Measurements from ENCODE around the gene TPRX2.
"Not testable (repeated sequence)": the region's sequence is repeated elsewhere in the genome, so short reads cannot be mapped to it uniquely, and the experiment has no call there.

Gene TPRX2, protein sequence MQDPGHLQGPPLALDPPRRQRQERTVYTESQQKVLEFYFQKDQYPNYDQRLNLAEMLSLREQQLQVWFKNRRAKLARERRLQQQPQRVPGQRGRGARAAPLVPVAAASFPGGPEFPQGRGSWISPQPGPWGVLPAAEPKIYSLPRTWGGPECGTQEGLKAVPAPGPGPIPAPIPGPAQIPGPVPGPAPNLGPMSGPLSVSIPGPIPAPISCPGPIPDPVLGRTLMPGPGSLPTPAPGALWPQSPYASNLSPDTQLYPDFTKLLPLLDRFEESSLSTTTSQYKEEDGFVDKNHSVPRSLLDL

DNA sequence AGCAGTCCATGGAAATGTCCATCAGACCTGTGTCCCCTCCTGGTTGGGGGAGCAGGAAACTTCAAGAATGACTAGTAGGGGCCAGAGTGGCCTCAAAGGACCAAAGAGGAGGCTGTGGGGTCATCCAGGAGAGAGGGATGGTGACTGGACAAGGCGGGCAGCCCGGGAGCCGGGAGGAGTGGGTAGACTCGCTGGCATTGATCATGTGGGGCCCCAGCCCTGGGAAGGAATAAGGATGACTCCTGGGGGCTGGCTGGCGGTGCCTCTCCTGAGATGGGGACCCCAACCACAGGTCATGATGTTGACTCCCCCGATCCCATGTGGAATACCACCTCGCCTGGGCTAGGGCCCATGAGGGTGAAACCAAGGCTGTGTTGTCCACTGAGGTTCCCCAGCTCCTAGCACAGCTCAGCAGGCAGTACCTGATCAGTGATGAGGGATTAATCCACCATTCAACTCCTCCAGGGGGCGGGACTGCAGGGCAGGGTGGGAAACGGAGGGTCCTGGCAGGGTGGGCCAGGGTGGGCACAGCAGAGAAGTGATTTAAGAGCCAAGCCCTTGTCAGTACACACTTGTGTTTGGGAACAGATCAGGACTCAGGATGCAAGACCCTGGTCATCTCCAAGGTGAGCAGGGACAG lies at the start of gene TPRX2:
Gene TPRX2 (plus strand): TSS at position 590 of the 640 bp plus-strand sequence. CDS start 12 bp downstream, at position 602.
- DNase-seq (ENCODE audit: low spot score), result not testable (repeated sequence)

DNA sequence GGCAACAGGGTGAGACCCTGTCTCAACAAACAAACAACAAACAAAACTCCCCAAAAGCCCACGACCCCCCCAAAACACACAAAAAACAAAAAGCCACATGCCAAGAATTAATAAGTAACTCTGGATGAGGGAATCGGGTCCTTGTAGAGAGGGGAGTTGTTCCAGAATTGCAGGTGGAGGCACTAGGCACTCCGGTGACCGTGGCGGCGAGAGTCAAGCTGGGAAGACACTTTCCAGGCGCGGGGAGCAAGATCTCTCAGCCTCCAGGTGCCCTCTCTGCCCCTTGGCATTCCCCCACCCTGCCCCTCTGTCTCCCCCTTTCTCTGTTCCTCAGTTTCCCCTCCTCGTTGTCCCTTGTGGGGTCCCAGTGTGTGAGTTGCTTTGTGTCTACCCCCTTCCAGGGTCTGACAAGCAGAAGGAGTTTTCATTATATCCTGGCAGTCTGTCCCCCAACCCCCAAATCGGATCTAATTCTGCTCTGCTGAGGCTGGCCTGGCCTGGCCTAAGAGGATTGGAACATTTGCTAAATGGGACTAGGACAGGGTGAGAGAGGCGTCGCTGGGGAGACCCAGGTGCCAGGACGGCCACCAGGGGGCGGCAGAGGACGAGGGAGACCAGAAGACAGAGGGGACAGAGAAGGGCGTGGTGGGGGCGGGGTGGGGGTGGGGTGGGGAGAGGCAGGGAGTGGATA lies 45.6 kb upstream of the TPRX2 start:
- peak; percentile 36 for DNase-seq (ENCODE audit: low spot score)

DNA sequence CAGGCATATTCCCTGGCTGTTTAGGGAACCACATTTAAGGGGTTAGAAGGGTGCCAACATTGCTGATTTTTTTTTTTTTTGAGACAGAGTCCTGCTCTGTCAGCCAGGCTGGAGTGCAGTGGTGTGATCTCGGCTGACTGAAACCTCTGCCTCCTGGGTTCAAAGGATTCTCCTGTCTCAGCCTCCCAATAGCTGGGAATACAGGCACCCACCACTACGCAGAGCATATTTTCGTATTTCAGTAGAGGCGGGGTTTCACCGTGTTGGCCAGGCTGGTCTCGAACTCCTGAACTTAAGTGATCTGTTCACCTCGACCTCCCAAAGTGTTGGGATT lies 45.1 kb upstream of the TPRX2 start:
- DNase-seq (ENCODE audit: low spot score), result no peak

DNA sequence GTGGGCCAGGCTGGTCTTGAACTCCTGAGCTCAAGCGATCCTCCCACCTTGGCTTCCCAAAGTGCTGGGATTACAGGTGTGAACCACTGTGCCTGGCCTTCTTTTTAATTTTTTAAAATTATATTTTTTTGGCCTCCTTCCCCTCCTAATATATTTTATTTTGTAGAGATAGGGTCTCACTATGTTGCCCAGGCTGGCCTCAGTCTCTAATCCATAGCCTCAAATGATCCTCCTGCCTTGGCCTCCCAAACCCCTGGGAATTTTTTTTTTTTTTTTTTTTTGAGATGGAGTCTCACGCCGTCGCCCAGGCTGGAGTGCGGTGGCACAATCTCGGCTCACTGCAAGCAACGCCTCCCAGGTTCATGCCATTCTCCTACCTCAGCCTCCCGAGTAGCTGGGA lies 42.8 kb upstream of the TPRX2 start:
- not testable (repeated sequence) for DNase-seq (ENCODE audit: low spot score)

DNA sequence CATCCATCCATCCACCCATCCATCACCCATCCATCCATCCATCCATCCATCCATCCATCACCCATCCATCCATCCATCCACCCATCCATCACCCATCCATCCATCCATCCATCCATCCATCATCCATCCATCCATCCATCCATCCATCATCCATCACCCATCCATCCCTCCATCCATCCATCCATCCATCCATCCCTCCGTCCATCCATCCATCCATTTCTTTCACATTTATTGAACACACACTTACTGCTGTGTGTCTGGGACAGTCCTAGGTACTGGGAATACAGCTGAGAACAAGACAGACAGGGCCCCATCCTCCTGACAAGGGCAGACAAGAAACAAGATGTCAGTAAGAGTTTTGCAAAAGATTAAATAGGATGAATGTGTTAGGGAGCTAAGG lies 40.8 kb upstream of the TPRX2 start:
- DNase-seq (ENCODE audit: low spot score), result not testable (repeated sequence)

DNA sequence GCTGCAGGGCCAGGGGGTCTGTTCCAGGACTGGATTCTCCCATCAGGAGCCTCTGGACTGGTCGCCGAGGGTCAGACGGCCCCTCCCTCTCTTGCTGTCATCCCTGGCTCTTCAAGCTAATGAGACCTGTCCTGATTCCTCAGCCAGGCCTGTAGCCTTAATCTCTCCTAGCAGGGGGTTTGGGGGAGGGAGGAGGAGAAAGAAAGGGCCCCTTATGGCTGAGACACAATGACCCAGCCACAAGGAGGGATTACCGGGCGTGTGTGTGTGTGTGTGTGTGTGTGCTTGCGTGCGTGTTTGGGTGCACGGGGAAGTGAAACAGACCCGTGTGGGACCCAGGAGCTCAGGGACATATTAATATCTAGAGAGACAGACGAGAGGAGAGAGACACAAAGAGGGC lies 39.2 kb upstream of the TPRX2 start:
- no peak for DNase-seq (ENCODE audit: low spot score)

DNA sequence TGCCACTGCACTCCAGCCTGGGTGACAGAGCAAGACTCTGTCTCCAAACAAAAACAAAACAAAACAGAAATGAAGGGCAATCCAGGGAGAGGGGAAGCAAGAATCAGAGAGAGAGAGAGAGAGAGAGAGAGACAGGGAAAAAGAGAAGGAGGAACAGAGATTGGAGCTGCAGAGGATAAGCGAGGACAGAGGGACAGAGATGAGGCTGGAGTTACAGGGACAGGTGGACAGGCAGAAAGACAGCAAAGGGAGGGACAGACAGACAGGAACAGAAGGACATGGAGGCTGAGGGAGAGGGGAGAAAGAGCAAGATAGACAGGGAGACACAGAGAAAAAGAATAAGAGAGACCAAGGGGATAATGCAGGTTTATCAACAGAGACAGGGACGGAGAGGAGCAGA lies 38.6 kb upstream of the TPRX2 start:
- DNase-seq (ENCODE audit: low spot score), result no peak

DNA sequence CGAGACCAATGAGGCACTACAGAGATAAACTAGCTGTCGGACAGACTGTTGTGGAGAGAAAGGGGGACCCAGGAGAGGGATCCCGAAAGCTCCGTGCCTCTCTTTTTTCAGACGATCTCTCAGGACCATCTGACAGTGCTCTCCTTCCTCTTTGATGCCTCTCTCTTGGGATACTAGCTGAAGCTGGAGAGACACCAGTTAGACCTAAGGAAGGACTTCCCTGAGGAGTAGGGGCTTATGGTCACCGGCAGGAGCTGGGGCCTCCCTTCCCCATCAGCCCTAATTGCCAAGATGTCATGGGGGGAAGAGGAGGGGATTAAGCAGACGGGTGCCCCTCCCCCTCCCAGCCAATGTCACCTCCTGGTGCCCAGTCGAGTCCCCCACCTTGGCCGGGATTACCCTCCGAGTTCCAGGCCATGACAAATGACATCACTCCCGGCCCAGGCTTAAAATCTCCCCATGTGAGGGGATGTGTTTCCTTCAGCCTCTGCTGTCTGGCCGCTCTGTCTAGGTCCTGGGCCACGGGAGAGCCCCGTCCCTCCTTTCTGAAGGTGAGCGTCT lies 37.5 kb upstream of the TPRX2 start, which contains the start of gene CRX:
Gene CRX (plus strand): TSS at position 478 of the 561 bp plus-strand sequence. CDS start 12,507 bp downstream, outside the sequence.
- no peak for DNase-seq (ENCODE audit: low spot score)

DNA sequence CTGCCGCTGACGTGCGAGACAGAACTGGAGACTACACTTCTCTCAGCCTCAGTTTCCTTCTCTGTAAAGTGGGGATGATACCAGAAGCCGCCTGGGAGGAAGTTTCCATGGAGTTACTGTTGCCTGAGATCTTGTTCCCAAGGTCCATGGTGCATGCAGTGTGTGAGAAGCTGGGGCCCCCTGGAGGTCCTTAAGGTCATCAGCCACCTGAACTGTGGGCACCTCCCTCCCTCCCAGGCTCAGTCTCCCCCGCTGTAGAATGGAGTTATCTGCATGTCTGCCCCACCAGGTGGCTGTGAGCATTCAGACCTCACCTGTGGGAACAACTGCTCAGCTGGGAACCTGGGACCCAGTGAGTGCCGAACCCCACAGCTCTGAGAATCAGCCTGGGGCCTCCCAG lies 34.6 kb upstream of the TPRX2 start:
- DNase-seq (ENCODE audit: low spot score), result no peak

DNA sequence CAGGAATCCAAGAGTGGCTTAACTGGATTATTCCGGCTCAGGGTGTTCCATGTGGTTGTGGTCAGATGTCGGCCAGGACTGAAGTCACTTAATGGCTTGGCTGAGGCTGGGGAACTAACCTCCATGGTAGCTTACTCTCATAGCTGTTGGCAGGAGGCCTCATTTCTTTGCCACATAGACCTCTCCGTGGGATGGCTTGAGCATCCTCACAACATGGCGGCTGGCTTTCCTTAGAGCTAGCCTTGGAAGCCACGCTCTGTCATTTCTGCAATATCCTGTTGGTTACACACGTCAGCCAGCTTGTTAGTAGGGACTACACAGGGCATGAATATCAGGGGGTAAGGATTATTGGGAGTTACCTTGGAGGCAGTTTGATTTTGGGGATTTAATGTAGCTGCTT lies 32.2 kb upstream of the TPRX2 start:
- no peak for DNase-seq (ENCODE audit: low spot score)

DNA sequence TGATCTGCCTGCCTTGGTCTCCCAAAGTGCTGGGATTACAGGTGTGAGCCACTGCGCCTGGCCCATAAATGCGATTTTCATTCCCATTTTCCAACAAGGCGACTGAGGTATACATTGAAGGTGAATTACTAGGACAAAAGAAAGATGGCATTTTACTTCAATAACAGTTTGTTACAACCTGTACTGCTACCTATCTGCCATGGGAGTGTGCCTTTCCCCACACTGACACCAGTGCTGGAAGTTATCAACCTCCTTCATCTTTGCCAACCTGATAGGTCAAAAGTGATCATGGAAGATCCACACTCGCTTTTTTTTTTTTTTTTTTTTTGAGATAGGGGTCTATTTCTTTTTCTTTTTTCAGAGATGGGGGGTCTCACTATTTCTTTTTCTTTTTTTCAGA lies 26.3 kb upstream of the TPRX2 start:
- DNase-seq (ENCODE audit: low spot score), result no peak

DNA sequence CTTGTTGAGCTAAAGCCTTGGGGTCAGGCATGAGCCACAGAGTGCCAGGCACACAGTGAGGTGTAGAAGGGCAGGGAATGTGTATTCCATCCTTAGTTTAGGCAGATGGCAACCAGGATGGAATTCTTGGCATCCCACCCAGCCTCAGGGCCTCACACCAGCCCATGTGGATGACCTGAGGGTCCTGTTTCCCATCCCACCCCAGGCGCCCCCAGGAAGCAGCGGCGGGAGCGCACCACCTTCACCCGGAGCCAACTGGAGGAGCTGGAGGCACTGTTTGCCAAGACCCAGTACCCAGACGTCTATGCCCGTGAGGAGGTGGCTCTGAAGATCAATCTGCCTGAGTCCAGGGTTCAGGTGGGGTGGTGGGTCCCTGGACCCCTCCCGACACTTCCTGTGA lies 23.0 kb upstream of the TPRX2 start:
- no peak for DNase-seq (ENCODE audit: low spot score)

DNA sequence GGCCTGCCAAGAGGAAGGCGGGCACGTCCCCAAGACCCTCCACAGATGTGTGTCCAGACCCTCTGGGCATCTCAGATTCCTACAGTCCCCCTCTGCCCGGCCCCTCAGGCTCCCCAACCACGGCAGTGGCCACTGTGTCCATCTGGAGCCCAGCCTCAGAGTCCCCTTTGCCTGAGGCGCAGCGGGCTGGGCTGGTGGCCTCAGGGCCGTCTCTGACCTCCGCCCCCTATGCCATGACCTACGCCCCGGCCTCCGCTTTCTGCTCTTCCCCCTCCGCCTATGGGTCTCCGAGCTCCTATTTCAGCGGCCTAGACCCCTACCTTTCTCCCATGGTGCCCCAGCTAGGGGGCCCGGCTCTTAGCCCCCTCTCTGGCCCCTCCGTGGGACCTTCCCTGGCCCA lies 19.6 kb upstream of the TPRX2 start:
- no peak for DNase-seq (ENCODE audit: low spot score)

DNA sequence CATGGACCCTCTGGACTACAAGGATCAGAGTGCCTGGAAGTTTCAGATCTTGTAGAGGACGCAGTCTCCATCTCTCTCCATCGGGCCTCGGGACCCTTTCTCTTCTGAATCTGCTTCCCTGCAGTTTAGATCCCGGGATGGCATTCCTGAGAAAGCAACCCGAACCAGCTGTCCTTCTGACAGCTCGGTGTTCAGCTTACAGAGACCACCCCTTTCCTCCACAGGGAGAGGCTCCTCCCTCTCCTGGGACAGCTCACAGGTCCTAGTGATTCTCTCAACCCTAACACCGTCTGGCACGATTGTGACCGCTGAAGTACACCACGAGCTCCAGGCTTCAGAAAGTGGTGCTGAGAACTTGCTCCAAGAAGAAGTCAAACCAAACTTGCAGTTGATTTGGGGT lies 19.1 kb upstream of the TPRX2 start:
- no peak for DNase-seq (ENCODE audit: low spot score)

DNA sequence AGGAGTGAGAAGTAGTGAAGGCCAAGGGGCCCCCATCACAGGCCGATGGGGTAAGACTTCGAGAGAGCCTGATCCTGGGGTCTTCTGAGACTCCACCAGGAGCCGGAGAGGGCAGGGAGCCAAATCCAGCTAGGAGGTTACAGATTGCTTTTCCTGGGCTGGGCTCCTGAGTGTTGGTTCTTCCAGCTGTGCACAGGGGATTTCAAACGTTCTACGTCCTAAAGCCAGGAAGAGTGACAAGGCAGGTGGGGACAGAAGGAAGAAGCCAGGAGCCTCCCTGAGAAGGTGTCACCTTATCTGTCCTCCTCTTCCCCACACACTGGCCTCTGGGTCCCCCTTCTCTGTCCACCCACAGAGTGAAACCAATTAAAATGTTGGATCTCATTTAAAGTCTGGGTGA lies 16.1 kb upstream of the TPRX2 start:
- no peak for DNase-seq (ENCODE audit: low spot score)

DNA sequence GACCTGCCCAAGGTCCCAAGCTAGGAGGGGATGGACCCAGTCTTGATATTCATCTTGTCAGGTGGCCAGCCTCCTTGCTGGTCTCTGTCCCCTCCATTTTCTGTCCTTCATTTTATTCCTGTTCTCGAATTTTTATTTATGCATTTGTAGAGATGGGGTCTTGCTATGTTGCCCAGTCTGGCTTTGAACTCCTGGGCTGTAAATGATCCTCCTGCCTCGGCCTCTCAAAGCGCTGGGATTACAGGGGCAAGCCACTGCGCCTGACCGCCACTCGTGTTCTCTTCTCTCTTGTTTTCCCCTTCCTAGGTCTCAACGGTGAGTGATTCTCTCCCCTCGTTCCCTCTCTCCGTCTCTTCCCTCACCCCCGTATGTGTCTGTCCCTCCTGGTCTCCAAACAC lies 10.6 kb upstream of the TPRX2 start:
- no peak for DNase-seq (ENCODE audit: low spot score)

DNA sequence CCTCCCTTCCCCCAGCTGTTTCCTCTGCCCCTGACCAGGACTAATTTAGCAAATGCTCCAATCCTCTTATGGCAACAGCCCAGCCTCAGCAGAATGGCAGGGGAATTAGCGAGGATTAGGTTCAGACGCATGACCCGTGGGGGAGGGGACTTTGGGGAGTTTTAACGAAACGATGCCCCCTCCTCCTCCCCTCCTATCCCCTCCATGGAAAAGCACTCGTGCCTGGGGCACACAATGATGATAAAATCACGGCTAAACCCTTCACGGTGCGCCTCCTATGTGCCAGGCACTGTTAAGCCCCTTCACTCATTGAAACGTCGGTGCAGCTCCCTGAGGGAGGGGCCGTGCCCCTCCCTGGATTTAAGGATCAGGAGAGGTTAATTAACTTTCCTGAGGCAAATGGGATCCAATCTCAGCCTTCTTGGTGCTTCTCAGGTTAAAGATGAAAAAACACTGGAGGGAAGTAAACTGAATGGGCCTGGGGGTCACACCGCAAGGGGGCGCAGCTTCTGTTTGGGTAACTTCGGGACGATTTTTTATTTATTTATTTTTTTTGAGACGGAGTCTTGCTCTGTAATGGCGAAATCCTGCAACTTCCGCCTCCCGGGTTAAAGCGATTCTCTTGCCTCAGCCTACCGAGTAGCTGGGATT lies 10.1 kb upstream of the TPRX2 start:
- no peak for DNase-seq (ENCODE audit: low spot score)

DNA sequence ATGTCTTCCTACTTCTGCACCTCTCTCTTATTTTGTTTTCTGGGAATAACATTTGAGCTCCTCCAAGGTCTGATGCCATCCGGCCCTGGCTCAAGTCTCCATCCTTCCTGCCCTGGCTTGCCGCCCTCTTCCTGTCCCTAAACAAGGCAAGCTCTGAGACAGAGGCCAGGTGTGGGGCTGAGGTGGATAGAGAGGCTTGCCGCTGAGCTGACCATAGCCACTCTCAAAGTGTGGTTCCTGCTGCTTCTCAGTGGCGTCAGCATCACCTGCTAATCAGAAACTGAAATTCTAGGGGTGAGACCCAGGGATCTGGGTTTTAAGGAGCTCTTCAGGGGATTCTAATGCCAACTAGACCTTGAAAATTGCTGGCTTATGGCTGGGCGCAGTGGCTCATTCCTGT lies 6.0 kb upstream of the TPRX2 start:
- DNase-seq (ENCODE audit: low spot score), result no peak

DNA sequence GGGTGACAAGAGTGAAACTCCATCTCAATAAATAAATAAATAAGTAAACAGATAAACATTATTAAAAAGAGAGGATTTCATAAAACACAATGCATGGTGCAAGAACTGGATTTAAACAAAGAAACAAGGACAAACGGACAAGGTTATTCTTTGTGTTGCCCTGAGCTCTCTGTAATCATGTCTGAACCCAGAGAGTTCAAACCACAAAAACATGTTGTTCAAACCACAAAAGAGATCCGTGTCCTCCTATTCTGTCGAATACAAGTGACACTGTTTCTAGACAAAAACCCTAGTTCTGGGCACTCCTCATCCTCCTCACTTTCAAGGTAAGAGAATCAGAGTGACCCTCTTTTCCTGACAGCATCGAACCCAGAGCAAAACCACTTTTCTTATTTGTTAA lies 4.6 kb upstream of the TPRX2 start:
- DNase-seq (ENCODE audit: low spot score), result no peak

DNA sequence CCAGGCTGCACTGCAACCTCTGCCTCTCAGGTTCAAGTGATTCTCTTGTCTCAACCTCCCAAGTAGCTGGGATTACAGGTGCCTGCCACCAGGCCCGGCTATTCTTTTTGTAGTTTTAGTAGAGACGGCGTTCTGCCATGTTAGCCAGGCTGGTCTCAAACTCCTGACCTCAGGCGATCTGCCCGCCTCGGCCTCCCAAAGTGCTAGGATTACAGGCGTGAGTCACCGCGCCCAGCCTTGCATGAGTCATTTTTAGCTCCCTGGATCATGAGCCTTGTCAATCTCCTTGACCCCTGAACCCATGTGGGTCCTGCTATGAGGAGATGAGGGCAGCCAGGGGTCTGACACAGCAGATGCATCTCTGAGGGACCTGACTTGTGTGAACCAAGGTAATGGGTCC lies 804 bp upstream of the TPRX2 start:
- not testable (repeated sequence) for DNase-seq (ENCODE audit: low spot score)

DNA sequence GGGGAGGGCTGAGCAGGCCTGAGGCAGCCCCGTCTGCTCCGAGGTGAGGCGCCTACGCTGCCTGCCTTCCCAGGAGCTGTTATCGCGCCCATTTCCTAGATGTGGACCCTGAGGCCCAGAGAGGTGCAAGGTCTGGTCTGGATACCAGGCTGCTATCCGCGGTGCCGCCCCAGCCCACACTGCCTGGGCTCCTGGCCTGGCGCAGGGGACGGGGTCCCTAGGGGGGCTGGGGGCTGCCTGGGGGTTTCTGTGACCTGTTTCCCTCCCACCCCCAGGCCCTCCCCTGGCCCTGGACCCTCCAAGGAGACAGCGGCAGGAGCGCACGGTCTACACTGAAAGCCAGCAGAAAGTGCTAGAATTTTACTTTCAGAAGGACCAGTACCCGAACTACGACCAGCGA lies 803 bp downstream of the TPRX2 start:
- DNase-seq (ENCODE audit: low spot score), result not testable (repeated sequence)

DNA sequence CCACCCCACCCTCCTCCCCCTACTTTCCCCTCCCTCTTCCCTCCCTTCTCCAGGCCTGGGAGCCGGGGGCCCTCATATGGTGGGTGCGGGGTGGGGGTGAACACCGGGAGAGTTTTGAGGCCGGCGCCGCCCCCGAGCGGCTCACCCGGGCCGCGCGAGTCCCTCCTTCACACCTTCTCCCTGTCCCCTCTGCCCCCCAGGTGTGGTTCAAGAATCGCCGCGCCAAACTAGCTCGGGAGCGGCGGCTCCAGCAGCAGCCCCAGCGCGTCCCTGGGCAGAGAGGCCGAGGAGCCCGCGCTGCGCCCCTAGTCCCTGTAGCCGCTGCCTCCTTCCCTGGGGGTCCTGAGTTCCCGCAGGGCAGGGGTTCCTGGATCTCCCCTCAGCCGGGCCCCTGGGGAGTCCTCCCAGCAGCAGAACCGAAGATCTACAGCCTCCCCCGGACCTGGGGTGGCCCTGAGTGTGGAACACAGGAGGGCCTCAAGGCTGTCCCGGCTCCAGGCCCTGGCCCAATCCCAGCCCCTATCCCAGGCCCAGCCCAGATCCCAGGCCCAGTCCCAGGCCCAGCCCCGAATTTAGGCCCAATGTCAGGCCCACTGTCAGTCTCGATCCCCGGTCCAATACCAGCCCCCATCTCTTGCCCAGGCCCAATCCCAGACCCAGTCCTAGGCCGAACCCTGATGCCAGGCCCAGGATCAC lies 1.7 kb downstream of the TPRX2 start:
- DNase-seq (ENCODE audit: low spot score), result no peak
